GM21723 (cell line): ENCODE data around the gene NID1.
"Not testable (repeated sequence)": the region's sequence is repeated elsewhere in the genome, so short reads cannot be mapped to it uniquely, and the experiment has no call there.

ENCODE experiments used
- ATAC-seq: cut with Tn5 transposase; IDR thresholded peaks from one replicate; pipeline ENCODE4 v1.9.1; 2021; ENCODE audit warnings: mild to moderate bottlenecking, moderate library complexity; ENCODE audit not compliant: unreplicated experiment

Gene NID1

GRCh38 chr1:236064674-236065508 is at the start of gene NID1:
NID1 (minus strand) TSS chr1:236065090; CDS start chr1:236065079, 11 bp downstream.
- ATAC-seq: peak; percentile 29

- ATAC-seq: no peak
Measured at GRCh38 chr1:236114076-236114747, 49.3 kb upstream of the NID1 start.

GRCh38 chr1:236113324-236114032 is 48.6 kb upstream of the NID1 start:
- no peak for ATAC-seq

- no peak for ATAC-seq
Measured at GRCh38 chr1:236112332-236112627, 47.4 kb upstream of the NID1 start.

- ATAC-seq: no peak
Measured at GRCh38 chr1:236111527-236112331, 46.8 kb upstream of the NID1 start.

- ATAC-seq: no peak
Measured at GRCh38 chr1:236110137-236110536, 45.2 kb upstream of the NID1 start.

- no peak for ATAC-seq
Measured at GRCh38 chr1:236108027-236108648, 43.2 kb upstream of the NID1 start.

GRCh38 chr1:236107121-236107907 is 42.4 kb upstream of the NID1 start:
- ATAC-seq: no peak

- no peak for ATAC-seq
Measured at GRCh38 chr1:236103646-236104218, 38.8 kb upstream of the NID1 start.

- ATAC-seq: no peak
Measured at GRCh38 chr1:236103059-236103458, 38.2 kb upstream of the NID1 start.

- ATAC-seq: no peak
Measured at GRCh38 chr1:236102611-236103010, 37.7 kb upstream of the NID1 start.

- no peak for ATAC-seq
Measured at GRCh38 chr1:236101233-236102200, 36.6 kb upstream of the NID1 start.

- no peak for ATAC-seq
Measured at GRCh38 chr1:236100799-236101198, 35.9 kb upstream of the NID1 start.

- no peak for ATAC-seq
Measured at GRCh38 chr1:236099355-236099974, 34.6 kb upstream of the NID1 start.

- ATAC-seq: no peak
Measured at GRCh38 chr1:236098267-236098666, 33.4 kb upstream of the NID1 start.

GRCh38 chr1:236096660-236097482 is 32.0 kb upstream of the NID1 start:
- ATAC-seq: not testable (repeated sequence)
